GM18909 (cell line): Measurements from ENCODE around the gene TMEM255B.
"Not testable (repeated sequence)": the region's sequence is repeated elsewhere in the genome, so short reads cannot be mapped to it uniquely, and the experiment has no call there.

ENCODE experiments used
- ATAC-seq: cut with Tn5 transposase; IDR thresholded peaks from one replicate; pipeline ENCODE4 v1.9.1; 2021; ENCODE audit warnings: mild to moderate bottlenecking; ENCODE audit not compliant: unreplicated experiment, poor library complexity

The TMEM255B gene

GRCh38 chr13:113783966-113784644 is 25.1 kb downstream of the TMEM255B start:
- ATAC-seq = no peak

GRCh38 chr13:113784645-113785024 is 25.6 kb downstream of the TMEM255B start:
- no peak for ATAC-seq

GRCh38 chr13:113785051-113786010 is 26.3 kb downstream of the TMEM255B start:
- ATAC-seq = no peak

DNA sequence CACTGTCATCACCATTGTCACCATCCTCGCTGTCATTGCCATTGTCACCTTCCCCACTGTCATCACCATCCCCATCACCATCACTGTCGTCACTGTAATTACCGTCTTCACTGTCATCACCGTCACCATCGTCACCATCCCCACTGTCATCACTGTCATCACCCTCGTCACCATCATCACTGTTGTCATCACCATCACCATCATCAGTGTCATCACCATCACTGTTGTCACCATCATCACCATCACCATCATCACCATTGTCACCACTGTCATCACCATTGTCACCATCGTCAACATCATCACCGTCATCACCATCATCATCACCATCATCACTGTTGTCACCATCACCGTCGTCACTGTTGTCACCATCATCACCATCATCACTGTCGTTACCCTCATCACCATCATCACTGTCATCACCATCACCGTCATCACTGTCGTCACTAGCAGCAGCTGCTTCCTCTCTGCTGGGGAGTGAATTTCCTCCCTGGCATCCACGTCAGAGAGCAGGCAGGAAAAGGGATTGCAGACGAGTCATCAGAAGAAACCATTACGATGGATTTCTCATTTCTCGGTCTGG is 27.3 kb downstream of the TMEM255B start:
- ATAC-seq = no peak

DNA sequence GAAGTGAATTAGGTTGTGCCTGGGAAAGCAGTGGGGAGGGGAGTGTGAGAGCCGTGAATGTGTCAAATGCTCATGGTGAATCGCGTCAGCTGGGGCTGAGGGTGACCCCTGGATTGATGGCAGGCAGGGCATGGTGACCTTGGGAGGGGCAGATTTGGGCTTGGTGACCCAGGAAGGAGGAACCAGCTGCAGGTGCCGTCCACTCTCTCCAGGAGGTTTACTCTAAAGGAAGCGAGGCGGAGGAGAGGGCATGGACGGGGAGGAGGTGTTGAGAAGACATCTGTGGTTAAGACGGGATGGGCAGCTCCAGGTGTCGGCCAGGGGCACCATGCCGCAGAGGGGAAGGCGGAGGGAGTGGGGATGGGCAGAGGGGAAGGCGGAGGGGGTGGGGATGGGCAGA is 28.7 kb downstream of the TMEM255B start:
- no peak for ATAC-seq

- no peak for ATAC-seq
Observed at GRCh38 chr13:113788413-113789135, 29.5 kb downstream of the TMEM255B start.

GRCh38 chr13:113789167-113789566 is 30.1 kb downstream of the TMEM255B start:
- no peak for ATAC-seq

GRCh38 chr13:113789931-113790330 is 30.9 kb downstream of the TMEM255B start:
- ATAC-seq = not testable (repeated sequence)

- no peak for ATAC-seq
Observed at GRCh38 chr13:113791226-113791625, 32.2 kb downstream of the TMEM255B start.

- no peak for ATAC-seq
Observed at GRCh38 chr13:113791761-113792160, 32.7 kb downstream of the TMEM255B start.

DNA sequence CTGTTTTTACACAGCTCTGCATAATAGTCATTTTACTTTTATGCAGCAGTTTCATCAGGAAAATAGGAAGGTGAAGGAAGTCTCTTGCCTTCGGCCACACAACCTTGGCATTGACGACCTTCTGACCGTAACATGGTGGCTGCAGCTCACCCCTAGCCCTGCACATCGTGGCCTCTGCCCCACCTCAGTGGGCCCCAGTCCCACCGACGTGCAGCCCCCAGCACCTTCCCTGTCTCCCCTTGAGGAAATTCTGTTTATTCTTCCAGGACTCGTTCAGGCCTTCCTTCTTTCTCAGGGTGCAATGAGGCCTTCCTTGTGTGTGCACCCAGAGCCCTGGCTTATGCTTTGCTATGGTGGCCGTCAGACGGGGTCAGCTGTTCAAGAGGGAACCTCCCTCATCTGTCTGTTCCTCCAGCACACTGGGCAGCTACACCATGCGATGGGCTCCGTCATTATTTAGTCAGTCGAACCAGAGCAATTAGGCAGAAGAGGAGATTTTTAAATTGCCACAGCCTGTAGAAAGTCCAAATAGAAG is 33.3 kb downstream of the TMEM255B start:
- ATAC-seq = no peak

DNA sequence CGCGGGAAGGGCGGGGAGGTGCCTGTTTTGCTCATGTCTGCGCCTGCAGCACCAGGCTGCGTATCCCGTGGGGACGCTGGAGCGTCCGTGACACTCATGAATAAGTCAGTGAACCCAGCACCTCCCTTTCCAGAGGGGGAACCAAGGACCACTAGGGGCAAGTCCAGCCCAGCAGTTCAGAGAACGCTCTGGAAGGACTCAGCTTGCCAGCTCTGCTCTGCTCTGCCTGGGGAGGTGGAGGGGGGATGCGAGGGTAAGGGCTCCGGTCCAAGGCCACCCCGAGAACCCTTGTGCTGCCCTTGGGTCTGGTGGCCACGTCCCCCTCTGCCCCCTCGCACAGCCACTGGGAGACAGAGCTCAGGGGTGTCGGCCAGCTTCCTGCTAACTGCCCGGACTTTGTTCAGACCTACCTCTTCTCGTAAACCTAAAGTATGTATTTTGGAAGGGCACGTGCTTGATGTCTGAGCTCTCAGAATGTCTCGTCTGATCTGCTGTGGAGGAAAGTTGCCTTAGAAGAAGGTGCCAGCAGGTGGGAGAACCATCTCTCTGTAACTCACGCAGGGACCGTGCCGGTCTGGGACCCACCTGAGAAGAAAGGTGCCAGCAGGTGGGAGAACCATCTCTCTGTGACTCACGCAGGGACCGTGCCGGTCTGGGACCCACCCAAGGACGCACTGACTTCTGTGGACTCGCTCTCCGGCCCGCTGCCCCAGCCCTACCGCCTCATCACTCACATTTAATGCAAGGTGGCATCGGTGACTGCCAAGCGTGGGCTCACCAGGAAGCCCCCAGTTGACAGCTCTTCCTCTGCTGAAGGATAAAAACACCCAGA is 34.1 kb downstream of the TMEM255B start:
- no peak for ATAC-seq

GRCh38 chr13:113793718-113794085 is 34.7 kb downstream of the TMEM255B start:
- ATAC-seq = no peak

GRCh38 chr13:113794086-113794485 is 35.1 kb downstream of the TMEM255B start:
- ATAC-seq = no peak

- no peak for ATAC-seq
Observed at GRCh38 chr13:113794764-113795173, 35.7 kb downstream of the TMEM255B start.

GRCh38 chr13:113795362-113795761 is 36.3 kb downstream of the TMEM255B start:
- not testable (repeated sequence) for ATAC-seq

- ATAC-seq = no peak
Observed at GRCh38 chr13:113796211-113796963, 37.4 kb downstream of the TMEM255B start.

DNA sequence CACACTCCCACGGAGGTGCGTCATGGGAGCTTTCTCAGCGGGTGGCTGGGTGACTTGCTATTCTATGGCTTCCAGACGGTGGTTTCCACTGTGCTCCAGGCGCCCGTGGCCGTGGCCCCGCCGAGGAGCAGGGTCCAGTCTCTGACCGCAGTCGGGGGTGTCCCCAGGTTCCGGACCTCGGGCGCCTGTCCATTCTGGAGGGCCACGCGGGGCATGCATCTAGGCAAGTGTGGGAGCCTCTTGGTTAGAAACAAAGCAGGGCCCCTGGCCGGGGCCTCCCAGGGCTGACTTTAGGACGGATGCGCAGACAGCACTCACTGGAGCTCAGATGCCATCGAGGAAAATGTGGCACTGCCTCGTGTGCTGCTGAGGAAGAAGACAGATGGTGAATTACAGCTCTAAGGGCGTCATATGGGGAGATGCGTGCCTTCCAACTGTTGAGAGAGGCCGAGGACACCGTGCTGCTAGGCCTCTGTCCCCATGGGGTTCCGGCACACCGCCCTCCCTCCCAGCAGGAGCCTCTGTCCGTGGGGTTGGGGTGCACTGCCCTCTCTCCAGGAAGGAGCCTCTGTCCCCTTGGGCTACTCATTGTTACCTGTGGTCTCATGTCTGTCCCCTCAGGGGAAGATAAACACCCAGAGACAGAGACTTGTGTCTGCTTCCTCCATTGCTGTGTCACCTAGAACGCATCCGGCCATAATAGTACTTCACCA is 38.1 kb downstream of the TMEM255B start:
- no peak for ATAC-seq
